ENCODE measurements around the gene KDM4C. TPM values are rescaled to one million over a fixed set of nuclear protein-coding genes. Genes with fewer than 3 reads are reported as not detected.

KDM4C gene
- total and polyA plus RNA-seq, 2 of the 13 experiments (the other 11 are each of a cell fraction or from before 2014, with no cell fraction given), result 19.4 to 23.6 TPM

DNA sequence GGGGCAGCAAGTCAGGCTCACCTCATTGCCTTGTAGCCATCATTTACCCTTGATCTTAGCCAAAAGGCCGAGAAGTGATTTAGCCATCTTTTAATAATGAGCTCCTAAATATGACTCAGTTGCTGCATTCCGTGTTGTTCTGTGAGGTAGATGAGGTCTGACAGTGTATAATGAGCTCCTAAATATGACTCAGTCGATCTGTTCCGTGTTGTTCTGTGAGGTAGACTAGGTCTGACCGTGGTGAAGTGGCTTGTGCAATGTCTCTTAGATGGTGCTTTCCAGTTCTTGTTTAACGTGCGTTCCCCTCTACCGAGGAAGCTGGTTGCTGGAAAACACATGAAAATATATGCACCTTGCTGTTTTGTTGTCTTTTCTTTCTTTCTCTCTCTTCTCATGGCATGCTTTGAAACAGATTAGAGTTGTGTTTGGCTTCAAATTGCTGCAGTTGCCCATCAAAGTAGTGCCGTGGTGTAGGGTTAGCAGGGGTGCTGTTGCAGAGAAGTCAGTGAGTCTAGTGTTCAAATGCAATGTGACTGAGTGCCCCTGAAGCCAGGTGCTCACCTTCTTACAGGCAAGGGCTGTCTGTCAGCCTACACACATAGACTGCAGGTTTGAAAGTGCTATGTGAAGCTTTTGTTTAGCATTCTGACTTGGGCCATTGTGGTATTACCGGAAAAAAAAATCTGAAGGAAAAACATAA lies 118.6 kb downstream of the KDM4C start (continued):
- TF ChIP-seq, protein P1, sequence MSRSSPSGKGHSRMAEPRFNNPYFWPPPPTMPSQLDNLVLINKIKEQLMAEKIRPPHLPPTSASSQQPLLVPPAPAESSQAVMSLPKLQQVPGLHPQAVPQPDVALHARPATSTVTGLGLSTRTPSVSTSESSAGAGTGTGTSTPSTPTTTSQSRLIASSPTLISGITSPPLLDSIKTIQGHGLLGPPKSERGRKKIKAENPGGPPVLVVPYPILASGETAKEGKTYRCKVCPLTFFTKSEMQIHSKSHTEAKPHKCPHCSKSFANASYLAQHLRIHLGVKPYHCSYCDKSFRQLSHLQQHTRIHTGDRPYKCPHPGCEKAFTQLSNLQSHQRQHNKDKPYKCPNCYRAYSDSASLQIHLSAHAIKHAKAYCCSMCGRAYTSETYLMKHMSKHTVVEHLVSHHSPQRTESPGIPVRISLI (CRISPR knock-in tag; IDR thresholded peaks at IDR 0.05; ENCODE audit: borderline replicate concordance), result no peak
- TF ChIP-seq ATF5 (CRISPR knock-in tag; IDR thresholded peaks at IDR 0.05; ENCODE audit: low read depth), result no peak
- TF ChIP-seq ZNF891 (CRISPR knock-in tag; IDR thresholded peaks at IDR 0.05), result no peak
- TF ChIP-seq ZNF232 (CRISPR knock-in tag; IDR thresholded peaks at IDR 0.05; ENCODE audit: borderline replicate concordance), result no peak
- no peak for TF ChIP-seq MXI1 (IDR thresholded peaks at IDR 0.05; ENCODE audit: borderline replicate concordance, low read depth, low read length)

DNA sequence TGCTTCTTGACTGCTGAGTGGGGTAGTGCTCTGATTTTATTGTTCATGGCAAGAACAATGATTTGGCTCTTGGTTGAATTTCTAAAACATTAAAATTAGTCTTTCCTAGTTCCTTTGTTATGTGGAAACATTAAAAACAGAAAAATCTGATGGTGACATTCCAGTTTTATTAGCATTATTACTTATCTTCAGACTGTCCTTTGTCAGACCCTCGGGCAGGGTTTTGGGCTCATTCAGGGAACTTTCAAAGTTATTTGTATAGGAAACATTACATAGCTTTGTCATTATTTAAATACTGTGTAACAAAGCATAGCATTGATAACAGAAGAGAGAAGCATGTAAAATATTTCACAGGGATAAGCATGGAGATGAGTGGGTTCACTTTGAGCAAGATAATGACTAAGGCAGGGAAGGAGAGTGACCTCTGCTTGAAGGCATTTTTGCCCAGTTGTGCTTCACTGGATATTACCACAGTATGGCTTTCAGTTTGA lies 119.9 kb downstream of the KDM4C start:
- Histone ChIP-seq H3K4me1 (ENCODE audit: insufficient read depth, low read length) (peaks cover 52% of the 10 kb centered on the region), H3K4me2 (ENCODE audit: low read depth, low read length) (peak overlapping the region; percentile 44), H3K36me3 (replicated peaks in 1 of 2; ENCODE audit: control insufficient read depth in 1 of 2, insufficient read depth in 2 of 2, low read length in 2 of 2) (peaks cover 0 to 5% of the 10 kb centered on the region in 2 experiments; a peak in 3 of 5 replicates), H3K9ac (ENCODE audit: insufficient read depth, low read depth, low read length) (peak overlapping the region; percentile 49), H3K79me2 (ENCODE audit: insufficient read depth, low read length) (peaks cover 6% of the 10 kb centered on the region), H2AFZ (ENCODE audit: low read length) (no peak overlapping the region), H3K4me3 (replicated peaks in 1 of 3; ENCODE audit: insufficient read depth in 1 of 3, low read depth in 2 of 3, low read length in 3 of 3) (no peak overlapping the region), H3K9me3 (ENCODE audit: low read length) (no peaks in the 10 kb centered on the region), H3K27ac (ENCODE audit: extremely low read length, insufficient read depth, low read length) (peak overlapping the region; percentile 70), H3K27me3 (ENCODE audit: control insufficient read depth in 1 of 2, insufficient read depth in 2 of 2, low read length in 2 of 2) (no peaks in the 10 kb centered on the region), H4K20me1 (ENCODE audit: insufficient read depth, low read length) (no peaks in the 10 kb centered on the region)
- intact Hi-C loops (cut with micrococcal nuclease; ENCODE audit: unreplicated experiment), result loop anchor here (1.0 kb wide), 1 partner anchor 20 kb away; no protein-coding TSS in a partner anchor
- no TSS peak for BruUV-seq (replicated peaks)
- CTCF ChIA-PET (ENCODE audit: low intra/inter-chr PET ratio, low total read pairs), result no interaction called here
- peak; percentile 64 for FAIRE-seq
- peak; percentile 98 for ATAC-seq
- 7% methylated on average over 1 of the region's 1 CpG for WGBS (ENCODE audit: low lambda C conversion rate)
- in situ Hi-C loops (cut with HindIII; ENCODE audit: extremely low pct_ligation_motif_present, low pct_unique_long_range_greater_than_20kb), result no loop called here
- peak; percentile 91 for DNase-seq (ENCODE audit: low spot score)
- POLR2A ChIA-PET, result interaction anchor here (1.1 to 2.8 kb wide), 2 partner anchors 12 to 21 kb away, joined by 3 to 16 read pairs; no protein-coding TSS in a partner anchor
- peak; percentile 61 for TF ChIP-seq GATAD2A (CRISPR knock-in tag; IDR thresholded peaks at IDR 0.05)
- peak; percentile 40; the same call in 1 of the 2 replicates for TF ChIP-seq MED1 (CRISPR knock-in tag; IDR thresholded peaks at IDR 0.05)
- peak; percentile 16; the same call in 1 of the 2 replicates for TF ChIP-seq PPARG (CRISPR knock-in tag; conservative IDR thresholded peaks at IDR 0.05)
- TF ChIP-seq ZNF629 (CRISPR knock-in tag; conservative IDR thresholded peaks at IDR 0.05), result 0 out of 2 replicates have a peak, but pooled peaks have one; percentile 36
- TF ChIP-seq JUN (CRISPR knock-in tag; IDR thresholded peaks at IDR 0.05), result 0 out of 2 replicates have a peak, but pooled peaks have one; percentile 32
- TF ChIP-seq, protein P2, sequence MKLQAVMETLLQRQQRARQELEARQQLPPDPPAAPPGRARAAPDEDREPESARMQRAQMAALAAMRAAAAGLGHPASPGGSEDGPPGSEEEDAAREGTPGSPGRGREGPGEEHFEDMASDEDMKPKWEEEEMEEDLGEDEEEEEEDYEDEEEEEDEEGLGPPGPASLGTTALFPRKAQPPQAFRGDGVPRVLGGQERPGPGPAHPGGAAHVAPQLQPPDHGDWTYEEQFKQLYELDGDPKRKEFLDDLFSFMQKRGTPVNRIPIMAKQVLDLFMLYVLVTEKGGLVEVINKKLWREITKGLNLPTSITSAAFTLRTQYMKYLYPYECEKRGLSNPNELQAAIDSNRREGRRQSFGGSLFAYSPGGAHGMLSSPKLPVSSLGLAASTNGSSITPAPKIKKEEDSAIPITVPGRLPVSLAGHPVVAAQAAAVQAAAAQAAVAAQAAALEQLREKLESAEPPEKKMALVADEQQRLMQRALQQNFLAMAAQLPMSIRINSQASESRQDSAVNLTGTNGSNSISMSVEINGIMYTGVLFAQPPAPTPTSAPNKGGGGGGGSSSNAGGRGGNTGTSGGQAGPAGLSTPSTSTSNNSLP (IDR thresholded peaks at IDR 0.05; ENCODE audit: low read depth, low read length), result peak; percentile 65
- peak; percentile 52; the same call in 1 of the 2 replicates for TF ChIP-seq ELF3 (CRISPR knock-in tag; IDR thresholded peaks at IDR 0.05)
- TF ChIP-seq NCOA2 (CRISPR knock-in tag; IDR thresholded peaks at IDR 0.05), result peak; percentile 65
- TF ChIP-seq IRF2 (CRISPR knock-in tag; IDR thresholded peaks at IDR 0.05), result no peak
- 0 out of 2 replicates have a peak, but pooled peaks have one; percentile 9 for TF ChIP-seq ZNF644 (CRISPR knock-in tag; IDR thresholded peaks at IDR 0.05; ENCODE audit: low read depth)
- TF ChIP-seq FOXA1 (IDR thresholded peaks at IDR 0.05), result no peak
- TF ChIP-seq FOXA1 (CRISPR knock-in tag; IDR thresholded peaks at IDR 0.05), result peak; percentile 52
- TF ChIP-seq RBM22 (optimal IDR thresholded peaks at IDR 0.05; ENCODE audit: low read length), result no peak
- TF ChIP-seq MTA1 (CRISPR knock-in tag; IDR thresholded peaks at IDR 0.05; ENCODE audit: borderline replicate concordance), result no peak
- TF ChIP-seq HNF4A (CRISPR knock-in tag; IDR thresholded peaks at IDR 0.05), result peak; percentile 8; the same call in 1 of the 2 replicates
- TF ChIP-seq GATA4 (IDR thresholded peaks at IDR 0.05; ENCODE audit: borderline replicate concordance, low read depth), result 0 out of 2 replicates have a peak, but pooled peaks have one; percentile 25
- peak; percentile 59 for TF ChIP-seq TCF7 (IDR thresholded peaks at IDR 0.05; ENCODE audit: low read depth)
